ENCODE measurements around the gene DHRS7C. TPM values are rescaled to one million over a fixed set of nuclear protein-coding genes. Genes with fewer than 3 reads are reported as not detected.

Gene DHRS7C
- not detected for total RNA-seq

GRCh38 chr17:9790889-9791876, at the start of gene DHRS7C:
TSS of gene DHRS7C (minus strand) at chr17:9791592. CDS start at chr17:9791284, 308 bp downstream.

GRCh38 chr17:9825641-9826150, 34.3 kb upstream of the DHRS7C start, which contains the start of gene GLP2R:
TSS of gene GLP2R (plus strand) at chr17:9825924. CDS start at chr17:9826064, 140 bp downstream.

DNA sequence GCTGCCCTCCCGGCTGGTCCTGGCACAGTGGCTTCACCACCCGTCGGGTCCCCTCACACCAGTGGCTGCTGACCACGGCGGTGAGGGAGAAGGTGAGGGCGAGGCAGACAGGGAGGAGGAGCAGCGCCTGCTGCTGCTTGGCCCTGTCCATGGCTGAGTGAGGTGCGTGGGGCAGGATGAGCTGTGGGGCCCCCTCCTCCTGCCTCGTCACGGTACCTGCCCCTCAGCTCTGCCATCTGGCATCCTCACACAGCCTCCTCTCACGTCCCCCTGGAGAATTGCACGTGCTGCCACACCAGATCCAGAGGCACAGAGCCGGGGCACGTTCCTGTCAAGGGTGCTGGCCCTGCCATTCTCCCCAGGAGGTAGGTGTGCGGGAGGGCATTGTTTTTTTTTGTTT, 30.5 kb upstream of the DHRS7C start, which contains the start of gene GSG1L2:
Gene GSG1L2 (minus strand): TSS at position 159 of the 400 bp plus-strand sequence. CDS start 8 bp downstream, at position 151.

Other genes starting within 250 kb of the DHRS7C start
- 10 to 100 TPM; 63.5 to 69.6 TPM for gene STX8, start 215.8 kb downstream of the DHRS7C start, total RNA-seq
- gene CFAP52, start 214.9 kb downstream of the DHRS7C start, total RNA-seq: not detected
- gene USP43, start 146.1 kb downstream of the DHRS7C start, total RNA-seq: under 1 TPM; 0.07 to 0.10 TPM
- gene GSG1L2, start 30.5 kb upstream of the DHRS7C start, total RNA-seq: not detected
- gene GLP2R, start 34.3 kb upstream of the DHRS7C start, total RNA-seq: not detected
- not detected for gene RCVRN, start 113.7 kb upstream of the DHRS7C start, total RNA-seq

Data from activated naive CD4-positive, alpha-beta T cell treated with anti-CD3 and anti-CD28 coated beads, Interleukin-2, amount 10 ng/mL, durations not matched to agents 5 hours and 36 hours (primary cell).